Activated T-cell treated with anti-CD3 and anti-CD28 coated beads, Interleukin-2, amount 50 U/mL, for 48 hours (primary cell): ENCODE data around the gene TSPYL4.
"Not testable (repeated sequence)": the region's sequence is repeated elsewhere in the genome, so short reads cannot be mapped to it uniquely, and the experiment has no call there.

Source experiments
- DNase-seq, 2 experiments: peaks; one replicate each; pipeline ENCODE4 v3.0.0-alpha.2; 2020

The TSPYL4 gene

DNA sequence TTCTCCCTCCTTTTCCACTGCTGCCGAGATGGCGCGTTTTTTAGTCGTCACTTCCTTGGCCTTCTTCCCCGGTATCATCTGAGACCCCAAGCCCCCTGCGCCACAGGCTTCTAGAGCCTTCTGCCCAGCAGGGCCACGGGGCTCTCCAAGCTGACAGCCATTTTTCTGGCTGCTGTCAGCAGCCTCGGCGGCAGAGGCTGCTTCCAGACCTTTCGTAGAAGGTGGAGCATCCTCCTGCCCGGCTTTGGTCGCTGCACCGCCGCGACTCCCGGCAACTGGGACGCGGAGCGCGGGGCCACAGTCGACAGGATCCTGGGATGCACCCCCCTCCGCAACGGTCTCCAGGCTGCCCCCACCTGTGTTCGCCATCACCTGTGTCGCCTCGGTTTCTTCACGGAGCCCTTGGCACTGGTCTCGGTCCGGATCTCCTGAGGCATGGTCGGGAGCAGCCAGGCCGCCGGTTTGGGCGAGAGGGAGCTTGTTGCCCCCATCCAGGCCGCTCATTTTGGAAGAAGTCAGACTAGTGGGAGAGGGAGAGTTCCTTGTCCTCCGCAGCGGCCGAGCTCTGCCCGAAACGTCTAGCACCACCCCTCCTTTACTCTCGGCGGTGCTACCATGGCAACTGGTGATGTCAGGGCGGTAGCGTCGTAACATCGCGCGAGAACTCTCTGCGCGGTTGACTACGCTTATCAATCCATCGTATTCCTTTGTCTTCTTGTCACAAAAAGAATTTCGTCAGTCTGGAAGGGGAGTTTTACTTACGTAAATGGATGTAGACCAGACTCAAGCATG, at the start of gene TSPYL4:
TSS of gene TSPYL4 (minus strand) at position 571 of the 792 bp plus-strand sequence. CDS start at position 504, 67 bp downstream.
- peak; percentile 90 to 91 for DNase-seq

DNA sequence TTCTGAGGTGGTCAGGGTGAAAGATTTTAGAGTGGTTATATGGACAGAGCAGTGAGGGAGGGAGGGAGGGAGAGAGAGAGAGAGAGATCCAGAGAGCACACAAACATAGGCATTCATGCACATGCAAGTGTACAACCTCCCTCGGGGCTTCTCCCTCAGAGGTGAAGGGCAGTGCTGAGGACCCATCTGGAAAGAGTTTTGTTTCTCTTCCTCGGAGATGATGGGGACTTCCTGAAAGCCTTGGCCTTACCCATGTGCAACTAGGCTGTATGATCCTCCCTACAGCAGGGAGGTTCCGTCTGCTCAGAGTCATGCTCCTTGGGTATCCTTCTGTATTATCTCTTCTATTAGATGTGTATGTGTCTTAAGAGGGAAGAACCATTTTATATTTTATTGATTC, 47.2 kb upstream of the TSPYL4 start:
- no peak for DNase-seq

DNA sequence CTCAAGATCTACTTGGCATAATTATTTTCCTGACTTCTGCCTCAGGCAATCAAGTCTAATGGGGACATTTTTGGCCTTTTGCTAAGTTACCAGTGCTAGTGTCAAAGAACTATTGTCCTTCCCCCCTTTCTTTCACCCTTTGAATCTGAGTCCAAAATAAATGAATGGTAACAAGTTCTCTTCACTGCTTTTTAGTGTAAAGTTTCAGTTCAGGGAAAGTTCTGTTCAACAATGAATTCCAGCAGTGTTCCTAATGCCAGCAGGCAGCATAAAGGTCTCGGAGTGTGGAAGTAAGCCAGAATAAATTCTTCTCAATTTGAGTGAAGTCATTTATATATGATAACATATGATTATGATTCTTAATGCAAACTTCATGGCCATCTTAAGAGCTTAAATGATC, 46.7 kb upstream of the TSPYL4 start:
- no peak for DNase-seq

DNA sequence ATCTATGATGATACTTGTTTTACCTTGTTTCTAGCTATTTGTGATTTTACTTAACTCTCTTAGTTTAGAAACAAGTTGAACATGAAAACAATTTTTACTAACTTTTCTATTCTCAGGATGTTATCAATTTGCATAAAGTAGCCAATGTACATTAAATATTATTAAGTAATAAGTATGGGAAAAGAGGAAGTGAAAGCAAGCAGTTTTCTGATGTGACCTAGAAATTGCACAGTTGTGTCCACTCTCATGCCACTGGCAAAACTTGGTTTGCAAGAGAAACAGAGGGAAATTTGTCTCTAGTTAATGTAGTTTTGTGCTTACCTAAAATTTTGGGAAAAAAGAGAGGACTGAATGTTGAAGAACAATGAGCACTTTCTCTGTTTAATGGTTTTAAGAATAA, 45.1 kb upstream of the TSPYL4 start:
- DNase-seq: no peak

DNA sequence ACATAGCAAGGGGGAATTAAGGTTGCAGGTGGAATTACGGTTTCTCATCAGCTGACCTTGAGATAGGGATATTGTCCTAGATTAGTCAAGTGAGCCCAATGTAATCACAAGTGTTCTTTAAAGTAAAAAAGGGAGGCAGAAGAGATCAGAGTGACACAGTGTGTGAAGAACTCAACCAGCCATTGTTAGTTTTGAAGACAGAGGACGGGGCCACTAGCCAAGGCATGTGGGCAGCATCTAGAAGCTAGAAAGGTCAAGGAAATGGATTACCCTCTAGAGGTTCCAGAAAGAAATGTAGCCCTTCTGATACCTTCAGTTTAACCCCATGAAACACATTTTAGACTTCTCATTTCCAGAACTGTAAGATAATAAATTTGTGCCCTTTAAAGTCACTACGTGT, 44.4 kb upstream of the TSPYL4 start:
- no peak for DNase-seq

DNA sequence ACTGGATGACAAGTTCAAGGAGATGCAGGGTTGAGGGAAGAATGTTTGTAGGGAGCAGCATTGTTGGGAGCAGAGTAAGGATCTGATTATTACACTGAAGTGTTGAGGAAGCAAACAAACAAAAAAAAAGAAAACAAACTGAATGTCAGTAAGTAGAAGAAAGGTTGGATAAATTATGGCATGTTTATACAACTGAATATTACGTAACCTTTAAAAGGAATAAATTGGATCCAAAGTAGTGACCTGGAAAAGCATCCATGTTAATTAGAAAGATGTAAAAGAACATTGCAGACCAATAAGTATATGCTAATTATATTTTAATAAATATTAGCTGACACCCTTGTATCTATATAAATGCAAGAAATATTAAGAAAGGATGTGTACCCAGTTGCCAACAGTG, 38.7 kb upstream of the TSPYL4 start:
- DNase-seq: no peak

DNA sequence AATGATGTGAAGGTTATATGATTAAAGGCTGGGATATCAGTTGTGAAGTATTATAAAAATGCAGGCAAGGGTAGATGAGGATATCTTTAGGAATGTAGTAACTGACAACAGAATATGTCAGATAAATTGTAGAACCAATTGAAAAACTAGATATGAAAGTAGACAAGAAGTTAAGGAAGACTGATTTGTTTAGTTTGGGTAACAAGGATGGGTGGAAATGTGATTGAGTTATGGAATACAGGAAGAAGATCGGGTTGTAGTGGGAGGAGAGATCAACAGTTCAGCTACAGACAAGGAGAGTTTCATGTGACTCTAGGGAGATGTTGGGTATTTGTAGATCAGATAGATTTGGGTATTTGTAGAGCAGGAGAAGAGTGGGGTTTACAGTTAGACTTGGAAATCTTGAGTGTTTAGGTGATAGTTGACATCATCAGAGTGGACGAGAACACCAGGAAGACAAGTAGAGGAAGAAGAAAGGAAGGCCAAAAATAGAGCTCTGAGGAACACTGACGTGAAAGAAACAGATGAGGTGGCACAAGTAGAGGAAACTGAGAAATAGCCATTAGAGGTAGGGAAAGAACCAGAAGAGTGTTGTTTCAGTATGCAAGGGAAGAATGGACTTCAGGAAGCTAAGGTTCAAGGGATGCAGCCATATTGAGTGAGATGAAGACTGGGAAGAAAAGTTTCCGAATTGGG, 38.0 kb upstream of the TSPYL4 start:
- DNase-seq: no peak

DNA sequence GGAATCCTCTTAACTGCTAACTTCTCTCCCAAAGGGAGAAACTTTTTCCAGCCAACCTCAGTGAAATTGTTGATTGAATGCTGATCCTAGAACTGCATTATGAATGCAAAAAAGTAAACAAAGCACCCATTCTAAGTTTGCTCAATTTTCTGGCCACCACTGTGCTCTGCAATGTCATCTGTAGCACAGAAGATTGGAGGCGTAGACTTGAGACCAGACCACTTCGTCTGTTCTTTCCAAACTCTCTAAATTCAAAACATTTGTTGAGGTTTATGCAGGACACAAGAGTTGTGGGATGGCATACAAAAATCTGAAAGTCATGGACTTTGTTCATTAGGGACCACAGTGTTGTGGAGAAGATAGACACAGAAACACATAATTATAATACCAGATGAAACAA, 36.9 kb upstream of the TSPYL4 start:
- DNase-seq: no peak

DNA sequence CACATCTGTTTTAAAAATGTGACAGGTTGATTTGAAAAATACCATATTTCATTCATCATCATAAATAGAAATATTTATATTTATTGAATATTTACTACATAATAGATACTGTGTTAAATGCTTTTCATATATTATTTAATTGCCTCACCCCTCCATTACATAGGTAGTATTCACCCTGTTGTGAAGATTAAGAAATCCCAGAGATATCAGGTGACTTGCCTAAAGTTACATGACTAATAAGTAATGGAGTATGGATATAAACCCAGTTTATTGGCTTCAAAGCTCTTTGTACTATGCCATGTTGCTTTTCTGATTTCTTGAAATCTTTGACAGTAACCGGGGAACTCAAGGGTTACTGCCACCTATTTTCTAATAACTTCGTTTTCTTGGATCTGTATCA, 36.0 kb upstream of the TSPYL4 start:
- no peak for DNase-seq

DNA sequence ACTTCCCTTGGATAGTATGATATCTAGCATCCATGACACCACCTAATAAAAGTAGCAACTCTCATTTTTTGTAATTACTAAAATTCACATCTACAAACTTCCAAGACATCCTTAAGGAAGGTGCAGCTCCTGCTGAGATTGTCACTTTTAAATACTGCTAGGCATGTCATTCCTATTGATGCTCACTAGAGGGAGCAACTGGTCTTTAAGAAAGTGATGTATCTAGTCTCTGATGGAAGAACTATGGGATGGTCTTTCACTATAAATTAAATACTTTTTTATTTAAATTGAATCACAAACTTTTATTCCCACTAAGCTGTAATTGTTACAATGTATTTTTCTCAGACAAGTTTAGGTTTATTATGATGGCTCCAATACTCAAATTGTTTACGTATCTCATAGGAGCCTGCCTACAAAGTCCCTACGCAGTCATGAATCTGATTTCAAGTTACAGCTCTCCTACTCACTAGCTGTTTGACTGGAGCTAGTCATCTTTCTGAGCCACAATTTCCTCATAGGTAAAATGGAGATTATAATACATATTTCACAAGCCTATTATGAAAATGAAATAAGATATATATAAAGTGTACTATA, 33.9 kb upstream of the TSPYL4 start:
- DNase-seq: no peak

DNA sequence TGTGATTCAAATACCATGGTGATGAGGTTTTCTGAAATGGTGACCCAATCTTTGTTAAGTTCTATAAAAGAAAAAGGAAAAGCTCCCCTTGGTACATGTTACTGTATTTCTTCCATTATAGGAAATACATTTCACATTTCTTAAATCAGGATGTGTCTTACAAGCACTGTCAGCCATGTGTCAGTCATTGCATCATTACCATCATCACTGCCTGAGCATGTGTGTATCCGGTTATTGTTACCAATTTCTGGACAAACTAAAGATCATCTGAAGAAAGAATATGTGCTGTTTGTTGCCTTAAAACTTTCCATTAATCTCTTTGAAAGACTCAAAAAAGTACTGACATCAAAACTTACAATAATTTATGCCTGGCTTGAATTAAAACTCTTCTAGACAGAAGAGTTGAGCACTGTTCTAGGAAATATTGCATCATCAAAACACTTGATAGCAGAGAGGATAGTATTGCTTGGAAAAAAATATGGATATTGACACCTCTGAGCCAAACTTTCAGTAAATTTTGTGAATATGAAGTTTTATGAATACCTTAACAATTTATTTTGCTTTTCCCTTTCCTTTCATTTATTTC, 33.0 kb upstream of the TSPYL4 start:
- DNase-seq: no peak

DNA sequence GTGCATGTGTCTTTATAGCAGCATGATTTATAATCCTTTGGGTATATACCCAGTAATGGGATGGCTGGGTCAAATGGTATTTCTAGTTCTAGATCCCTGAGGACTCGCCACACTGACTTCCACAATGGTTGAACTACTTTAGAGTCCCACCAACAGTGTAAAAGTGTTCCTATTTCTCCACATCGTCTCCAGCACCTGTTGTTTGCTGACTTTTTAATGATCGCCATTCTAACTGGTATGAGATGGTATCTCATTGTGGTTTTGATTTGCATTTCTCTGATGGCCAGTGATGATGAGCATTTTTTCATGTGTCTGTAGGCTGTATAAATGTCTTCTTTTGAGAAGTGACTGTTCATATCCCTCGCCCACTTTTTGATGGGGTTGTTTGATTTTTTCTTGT, 31.1 kb upstream of the TSPYL4 start:
- not testable (repeated sequence) for DNase-seq

DNA sequence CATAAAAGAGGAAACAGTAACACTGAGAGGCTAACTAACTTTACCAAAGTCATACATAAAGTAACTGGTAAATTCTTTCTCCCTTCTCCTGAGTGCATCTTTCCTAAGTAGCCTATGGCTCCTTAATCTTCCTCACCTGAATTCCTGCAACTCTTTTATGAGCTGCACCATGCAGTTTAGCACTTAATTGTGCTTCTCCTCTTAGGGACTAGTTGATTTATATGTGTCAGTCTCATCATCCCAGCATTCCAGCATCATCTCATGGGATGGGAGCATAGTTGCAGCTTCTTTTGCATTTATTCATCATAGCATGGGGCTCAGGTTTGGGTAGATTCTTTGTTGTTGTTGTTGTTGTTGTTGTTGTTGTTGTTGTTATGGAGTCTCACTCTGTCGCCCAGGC, 29.3 kb upstream of the TSPYL4 start:
- DNase-seq: no peak

DNA sequence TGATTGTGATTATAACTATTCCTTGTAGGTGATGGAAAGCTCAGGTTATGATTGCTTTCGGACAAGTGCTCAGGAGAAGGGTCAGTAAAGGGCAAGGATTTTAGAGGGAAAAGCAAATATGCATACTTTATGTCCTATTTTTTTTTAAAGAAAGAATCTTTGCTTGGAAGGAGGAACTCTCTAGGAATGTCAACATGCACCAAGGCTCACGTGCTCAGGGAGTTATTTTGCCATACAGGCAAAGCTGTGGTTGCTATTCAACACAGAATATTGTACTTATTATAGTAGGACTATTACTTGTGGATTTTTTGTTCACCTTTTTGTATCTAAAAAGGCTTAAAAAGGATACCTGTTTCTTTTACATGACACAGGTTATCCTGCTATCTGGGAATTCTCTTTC, 28.8 kb upstream of the TSPYL4 start:
- no peak for DNase-seq

DNA sequence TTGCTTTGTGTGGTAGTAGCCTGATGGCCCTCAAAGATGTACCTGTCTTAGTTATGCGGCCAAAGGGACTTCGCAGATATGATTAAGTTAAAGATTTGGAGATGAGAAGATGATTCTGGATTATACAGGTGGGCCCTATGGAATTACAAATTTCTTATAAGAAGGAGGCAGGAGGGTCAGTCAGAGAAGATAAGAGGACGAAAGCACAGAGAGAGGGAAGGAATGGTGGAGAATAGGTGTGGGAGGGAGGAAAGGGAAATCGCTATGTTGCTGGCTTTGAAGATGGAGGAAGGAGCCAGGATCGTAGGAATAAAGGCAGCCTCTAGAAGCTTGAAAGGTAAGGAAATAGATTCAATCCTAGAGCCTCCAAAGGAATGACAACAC, 27.1 kb upstream of the TSPYL4 start:
- DNase-seq: no peak

DNA sequence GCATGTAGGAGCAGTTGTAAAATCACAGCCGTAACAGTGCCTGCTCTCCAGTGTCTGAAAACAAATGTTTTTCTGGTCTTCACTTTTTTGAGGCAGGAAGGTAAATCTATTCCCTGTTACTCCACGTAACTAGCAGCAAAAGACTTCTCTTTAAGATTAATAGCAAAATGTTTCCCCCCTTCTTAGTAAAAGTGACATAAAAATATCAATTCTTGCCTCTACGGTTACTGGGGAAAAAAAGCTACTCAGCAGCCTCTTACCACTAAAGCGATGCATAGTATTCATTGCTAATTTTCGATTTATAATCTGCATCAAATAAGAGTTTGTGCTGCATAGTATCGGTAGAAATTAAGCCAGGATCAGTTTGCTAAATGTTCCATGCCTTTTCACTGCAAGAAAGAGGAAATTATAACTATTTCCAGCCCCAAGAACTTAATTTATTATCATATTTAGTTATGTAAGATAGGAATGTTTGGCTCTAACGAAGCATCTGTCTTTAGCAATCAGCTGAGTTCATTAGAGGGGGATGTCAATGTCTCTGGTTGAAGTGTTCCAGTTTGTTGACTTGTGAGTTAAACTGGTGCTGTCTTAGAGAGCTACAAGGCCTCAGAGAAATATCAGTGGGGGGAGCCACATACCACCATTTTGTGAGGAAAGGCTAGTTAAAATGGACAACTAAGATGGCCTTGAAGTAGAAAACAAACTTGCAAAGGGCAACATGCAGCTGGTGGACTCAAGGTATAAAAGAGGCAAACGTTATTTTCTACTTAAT, 26.5 kb upstream of the TSPYL4 start:
- DNase-seq: no peak

DNA sequence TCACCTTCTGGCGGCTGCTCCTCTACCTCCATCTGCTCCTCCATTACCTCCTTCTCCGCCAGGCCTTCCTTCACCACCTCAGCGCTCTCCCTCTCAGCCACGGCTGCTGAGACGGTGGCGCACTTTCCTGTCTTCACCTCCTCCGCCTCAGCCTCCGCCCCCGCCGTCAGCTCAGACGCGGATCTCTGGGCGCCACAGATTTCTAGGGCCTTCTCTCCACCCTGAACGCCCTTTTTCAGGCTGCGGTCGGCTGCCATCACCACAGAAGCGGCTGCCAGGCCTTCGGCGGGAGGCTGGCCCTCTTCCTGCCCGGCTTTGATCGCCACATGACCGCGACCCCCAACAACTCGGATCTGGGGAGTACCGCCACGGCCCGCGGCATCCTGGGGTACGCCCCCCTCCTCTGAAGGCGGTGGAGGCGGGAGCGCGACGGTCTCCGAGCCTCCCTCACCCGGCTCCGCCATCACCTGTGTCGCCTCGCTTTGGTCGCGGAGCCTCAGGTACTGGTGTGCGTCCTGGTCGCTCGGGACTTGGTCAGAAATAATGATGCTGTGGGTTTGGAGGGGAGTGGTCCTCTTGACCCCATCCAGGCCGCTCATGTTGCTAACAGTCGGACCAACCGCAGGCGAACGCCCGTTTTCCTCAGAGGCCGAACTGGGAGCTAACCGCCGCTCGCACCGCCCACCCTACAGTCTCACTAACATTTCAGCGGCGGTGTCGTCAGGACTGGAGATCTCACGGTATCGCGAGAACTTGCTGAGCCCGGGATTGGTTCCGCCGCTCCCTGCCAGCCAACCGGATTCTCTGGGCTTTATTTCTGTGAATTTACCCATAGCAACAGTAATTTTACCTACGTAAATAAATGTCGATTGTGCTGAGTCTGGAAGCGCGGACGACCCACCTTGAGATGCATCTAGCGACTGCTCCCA, 25.6 kb upstream of the TSPYL4 start, which contains the start of gene TSPYL1:
TSS of gene TSPYL1 (minus strand) at position 699 of the 929 bp plus-strand sequence. CDS start at position 599, 100 bp downstream.
- peak; percentile 92 to 94 for DNase-seq

DNA sequence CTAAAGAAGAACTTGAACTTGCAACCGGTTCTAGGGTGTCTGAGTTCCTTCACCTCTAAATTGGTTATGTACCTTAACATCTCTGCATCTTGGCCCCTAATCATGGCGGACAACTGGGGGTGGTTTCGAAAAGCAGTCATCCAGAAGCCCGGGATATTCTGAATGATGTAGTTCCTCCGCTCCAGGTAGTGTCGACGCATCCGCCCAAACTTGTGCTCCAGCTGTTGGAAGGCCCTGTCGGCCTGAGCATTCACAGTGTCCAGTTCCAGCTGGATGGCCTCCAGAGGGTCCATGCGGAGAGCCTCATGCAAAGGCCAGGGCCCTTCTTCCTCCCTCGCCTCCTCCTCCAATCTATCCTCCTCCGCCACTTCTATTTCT, 25.0 kb upstream of the TSPYL4 start:
- DNase-seq: peak in 1 of 2 experiments; percentile 50

DNA sequence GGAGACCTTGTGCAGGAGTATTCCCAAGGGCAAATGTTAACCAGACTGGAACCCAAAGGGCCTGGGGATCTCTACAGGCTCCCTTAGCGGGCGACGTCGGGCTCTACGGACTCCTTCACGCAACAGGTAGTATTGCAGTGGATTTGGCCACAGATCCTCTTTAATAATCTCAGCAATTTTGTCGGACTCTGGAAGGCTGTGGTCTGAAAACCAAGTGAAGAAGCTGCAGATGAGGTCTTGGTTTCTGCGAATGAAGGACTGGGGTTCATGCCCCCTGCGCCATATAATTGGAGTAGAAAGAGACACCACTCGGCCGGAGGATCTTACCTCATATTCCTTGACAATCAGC, 24.6 kb upstream of the TSPYL4 start:
- no peak for DNase-seq

DNA sequence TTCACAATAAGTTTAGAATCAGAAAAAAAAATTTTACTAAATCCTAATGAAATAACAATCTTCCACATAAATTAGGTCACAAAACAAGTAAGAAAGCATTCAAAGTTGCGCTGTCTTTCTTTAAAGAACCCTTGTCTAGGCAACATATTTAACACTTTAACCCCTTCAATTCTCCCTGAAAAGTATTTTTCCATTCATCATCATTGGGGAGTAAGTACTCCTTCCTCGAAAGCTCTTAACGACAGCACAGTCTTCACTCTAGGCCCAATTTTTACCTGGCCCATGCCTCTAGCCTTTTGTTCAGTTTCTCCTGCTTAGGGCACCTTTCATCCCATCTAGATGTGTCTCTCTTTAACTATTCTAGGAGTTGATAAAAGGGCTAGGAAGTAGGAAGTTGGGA, 23.2 kb upstream of the TSPYL4 start:
- no peak for DNase-seq

DNA sequence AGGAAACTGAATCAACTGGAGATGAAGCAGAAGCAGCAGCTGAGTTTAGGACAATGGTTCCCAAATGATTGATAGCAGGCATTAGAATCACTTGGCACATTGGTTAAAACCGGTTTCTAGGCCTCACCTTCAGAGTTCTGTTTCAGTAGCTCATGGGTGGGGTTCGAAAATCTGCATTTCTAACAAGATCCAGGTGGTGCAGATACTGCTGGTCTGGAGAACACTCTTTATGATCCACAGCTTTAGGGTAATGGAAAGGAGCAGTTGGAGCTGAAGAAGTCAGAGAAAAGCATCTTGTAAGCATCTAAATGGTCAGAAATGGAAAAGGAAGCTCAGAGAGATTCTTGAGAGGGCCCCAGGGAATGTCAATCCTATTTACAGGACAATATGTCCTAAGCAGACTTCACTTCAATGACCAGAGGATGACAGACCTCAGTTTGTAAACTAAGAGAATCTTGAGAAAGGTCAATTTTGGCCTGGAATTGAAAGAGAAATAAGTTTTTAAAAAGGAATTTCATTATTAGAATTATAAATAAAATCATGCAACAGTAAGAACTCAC, 17.4 kb upstream of the TSPYL4 start:
- no peak for DNase-seq
